ENCODE data around the gene RNASET2. TPM values are rescaled to one million over a fixed set of nuclear protein-coding genes. Genes with fewer than 3 reads are reported as not detected.
A peak's percentile ranks its signal among the peaks of the same experiment; 100 is the strongest.

Gene RNASET2
- total RNA-seq, 1 experiment from 2014 or later, result 10.3 TPM

GRCh38 chr6:166997768-166998255 lies 41.5 kb upstream of the RNASET2 start:
- TF ChIP-seq, protein P1, sequence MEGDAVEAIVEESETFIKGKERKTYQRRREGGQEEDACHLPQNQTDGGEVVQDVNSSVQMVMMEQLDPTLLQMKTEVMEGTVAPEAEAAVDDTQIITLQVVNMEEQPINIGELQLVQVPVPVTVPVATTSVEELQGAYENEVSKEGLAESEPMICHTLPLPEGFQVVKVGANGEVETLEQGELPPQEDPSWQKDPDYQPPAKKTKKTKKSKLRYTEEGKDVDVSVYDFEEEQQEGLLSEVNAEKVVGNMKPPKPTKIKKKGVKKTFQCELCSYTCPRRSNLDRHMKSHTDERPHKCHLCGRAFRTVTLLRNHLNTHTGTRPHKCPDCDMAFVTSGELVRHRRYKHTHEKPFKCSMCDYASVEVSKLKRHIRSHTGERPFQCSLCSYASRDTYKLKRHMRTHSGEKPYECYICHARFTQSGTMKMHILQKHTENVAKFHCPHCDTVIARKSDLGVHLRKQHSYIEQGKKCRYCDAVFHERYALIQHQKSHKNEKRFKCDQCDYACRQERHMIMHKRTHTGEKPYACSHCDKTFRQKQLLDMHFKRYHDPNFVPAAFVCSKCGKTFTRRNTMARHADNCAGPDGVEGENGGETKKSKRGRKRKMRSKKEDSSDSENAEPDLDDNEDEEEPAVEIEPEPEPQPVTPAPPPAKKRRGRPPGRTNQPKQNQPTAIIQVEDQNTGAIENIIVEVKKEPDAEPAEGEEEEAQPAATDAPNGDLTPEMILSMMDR (IDR thresholded peaks at IDR 0.05; ENCODE audit: unreplicated experiment), result peak; percentile 51
- CTCF ChIA-PET, result interaction anchor here (0.5 kb wide), 1 partner anchor 447 kb away, joined by 3 read pairs; no protein-coding TSS in a partner anchor
- H3K9me3 Mint-ChIP-seq (ENCODE audit: unreplicated experiment), result no peaks in the 10 kb centered on the region
- peak overlapping the region; percentile 36 for H3K27ac Mint-ChIP-seq (ENCODE audit: low read depth, unreplicated experiment)
- BruUV-seq (replicated peaks), result no TSS peak
- intact Hi-C loops (cut with micrococcal nuclease), result loop anchor here (1.0 kb wide), 1 partner anchor 144 kb away; no protein-coding TSS in a partner anchor
- peaks cover 30% of the 10 kb centered on the region for H3K4me1 Mint-ChIP-seq (ENCODE audit: insufficient read depth, unreplicated experiment)
- DNase-seq (ENCODE audit: unreplicated experiment), result peak; percentile 88
- POLR2A ChIA-PET, result interaction anchor here (1.3 kb wide), 1 partner anchor 42 kb away, joined by 8 read pairs; the partner anchor contains the start of gene RNASET2
- no peaks in the 10 kb centered on the region for H3K27me3 Mint-ChIP-seq (ENCODE audit: insufficient read depth, unreplicated experiment)
- peak overlapping the region; percentile 77 for H3K4me3 Mint-ChIP-seq (ENCODE audit: unreplicated experiment)
- no peaks in the 10 kb centered on the region for H3K36me3 Mint-ChIP-seq (ENCODE audit: insufficient read depth, unreplicated experiment)

GRCh38 chr6:166997348-166997747 lies 41.0 kb upstream of the RNASET2 start:
- Mint-ChIP-seq H3K4me1 (ENCODE audit: insufficient read depth, unreplicated experiment) (peaks cover 30% of the 10 kb centered on the region), H3K9me3 (ENCODE audit: unreplicated experiment) (no peaks in the 10 kb centered on the region), H3K27me3 (ENCODE audit: insufficient read depth, unreplicated experiment) (no peaks in the 10 kb centered on the region), H3K27ac (ENCODE audit: low read depth, unreplicated experiment) (peak overlapping the region; percentile 36), H3K4me3 (ENCODE audit: unreplicated experiment) (peak overlapping the region; percentile 77), H3K36me3 (ENCODE audit: insufficient read depth, unreplicated experiment) (no peaks in the 10 kb centered on the region)
- TF ChIP-seq, protein P1 (IDR thresholded peaks at IDR 0.05; ENCODE audit: unreplicated experiment), result no peak
- ChIA-PET POLR2A (interaction anchor here (1.0 to 1.3 kb wide), 2 partner anchors 41 to 832 kb away, joined by 3 to 8 read pairs; partner anchors contain the start of gene RNASET2), CTCF (interaction anchor here (1.3 kb wide), 1 partner anchor 41 kb away, joined by 3 read pairs; the partner anchor contains the start of gene RNASET2)
- DNase-seq (ENCODE audit: unreplicated experiment), result no peak
- intact Hi-C loops (cut with micrococcal nuclease), result loop anchor here (1.0 kb wide), 1 partner anchor 145 kb away; no protein-coding TSS in a partner anchor
- BruUV-seq (replicated peaks), result no TSS peak

DNA sequence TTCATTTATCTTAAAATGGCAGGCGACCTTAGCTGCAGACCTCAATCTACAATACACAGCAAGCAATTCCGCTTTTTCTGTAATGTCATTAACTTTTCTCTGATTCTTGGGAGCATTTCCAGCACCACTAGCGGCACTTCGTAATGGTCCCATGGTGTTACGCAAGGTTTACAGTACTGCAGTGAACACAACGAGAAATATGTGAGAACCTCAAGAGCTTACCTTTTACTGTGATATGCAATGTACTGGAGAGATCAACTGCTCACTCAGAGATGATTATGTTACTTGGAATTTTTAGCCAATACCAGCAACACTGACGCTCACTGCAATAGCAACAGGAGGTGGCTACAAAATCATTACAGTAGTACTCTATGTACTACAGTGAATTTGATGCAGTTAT lies 40.1 kb upstream of the RNASET2 start:
- POLR2A ChIA-PET, result interaction anchor here (1.0 to 1.1 kb wide), 2 partner anchors 42 to 833 kb away, joined by 3 to 5 read pairs; no protein-coding TSS in a partner anchor
- intact Hi-C loops (cut with micrococcal nuclease), result no loop called here
- Mint-ChIP-seq H3K27me3 (ENCODE audit: insufficient read depth, unreplicated experiment) (no peaks in the 10 kb centered on the region), H3K4me1 (ENCODE audit: insufficient read depth, unreplicated experiment) (peaks cover 24% of the 10 kb centered on the region), H3K27ac (ENCODE audit: low read depth, unreplicated experiment) (no peak overlapping the region), H3K9me3 (ENCODE audit: unreplicated experiment) (no peaks in the 10 kb centered on the region), H3K36me3 (ENCODE audit: insufficient read depth, unreplicated experiment) (no peaks in the 10 kb centered on the region), H3K4me3 (ENCODE audit: unreplicated experiment) (no peak overlapping the region)
- CTCF ChIA-PET, result interaction anchor here (0.6 to 1.3 kb wide), 3 partner anchors 40 to 651 kb away, joined by 3 to 4 read pairs (median 3); partner anchors contain the start of gene RNASET2
- BruUV-seq (replicated peaks), result no TSS peak
- DNase-seq (ENCODE audit: unreplicated experiment), result peak; percentile 77
- TF ChIP-seq, protein P1 (IDR thresholded peaks at IDR 0.05; ENCODE audit: unreplicated experiment), result no peak

DNA sequence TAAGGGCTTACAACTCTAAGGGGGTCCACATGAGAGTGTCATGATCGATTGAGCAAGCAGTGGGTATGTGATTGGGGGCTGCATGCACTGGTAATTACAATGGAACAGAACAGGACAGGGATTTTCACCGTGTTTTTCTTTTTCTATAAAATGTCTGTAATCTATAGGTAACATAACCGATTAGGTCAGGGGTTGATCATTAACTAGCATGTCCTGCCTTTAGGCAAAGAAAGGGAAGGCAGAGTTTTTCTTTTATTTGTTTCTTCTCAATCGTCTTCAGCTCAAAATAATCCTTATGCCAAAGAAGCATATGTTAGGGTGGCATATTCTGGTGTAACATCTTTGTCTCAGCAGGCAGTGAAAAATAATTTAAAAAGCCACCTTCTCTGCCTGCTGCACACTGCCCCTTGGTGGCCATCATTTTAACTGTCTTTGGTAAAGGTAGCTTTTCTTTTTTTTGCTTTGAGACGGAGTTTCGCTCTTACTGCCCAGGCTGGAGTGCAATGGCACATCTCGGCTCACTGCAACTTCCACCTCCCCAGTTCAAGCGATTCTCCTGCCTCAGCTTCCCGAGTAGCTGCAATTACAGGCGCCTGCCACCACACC lies 33.2 kb upstream of the RNASET2 start:
- H3K27ac Mint-ChIP-seq (ENCODE audit: low read depth, unreplicated experiment), result no peak overlapping the region
- ChIA-PET POLR2A (interaction anchor here (1.0 to 1.3 kb wide), 2 partner anchors 33 to 366 kb away, joined by 4 read pairs; partner anchors contain the start of gene RNASET2), CTCF (interaction anchor here (0.6 to 3.4 kb wide), 36 partner anchors 8 to 686 kb away, joined by 3 to 65 read pairs (median 5); partner anchors contain the start of gene RNASET2)
- H3K9me3 Mint-ChIP-seq (ENCODE audit: unreplicated experiment), result no peaks in the 10 kb centered on the region
- H3K27me3 Mint-ChIP-seq (ENCODE audit: insufficient read depth, unreplicated experiment), result no peaks in the 10 kb centered on the region
- no peaks in the 10 kb centered on the region for H3K36me3 Mint-ChIP-seq (ENCODE audit: insufficient read depth, unreplicated experiment)
- intact Hi-C loops (cut with micrococcal nuclease), result loop anchor here (1.0 kb wide), 2 partner anchors 203 to 214 kb away; no protein-coding TSS in a partner anchor
- TF ChIP-seq, protein P1 (IDR thresholded peaks at IDR 0.05; ENCODE audit: unreplicated experiment), result peak; percentile 43
- H3K4me1 Mint-ChIP-seq (ENCODE audit: insufficient read depth, unreplicated experiment), result no peaks in the 10 kb centered on the region
- BruUV-seq (replicated peaks), result no TSS peak
- H3K4me3 Mint-ChIP-seq (ENCODE audit: unreplicated experiment), result no peak overlapping the region
- peak; percentile 39 for DNase-seq (ENCODE audit: unreplicated experiment)

Data from MCF 10A (cell line).